Measurements from ENCODE around the gene HORMAD1.
"Not testable (repeated sequence)": the region's sequence is repeated elsewhere in the genome, so short reads cannot be mapped to it uniquely, and the experiment has no call there.

HORMAD1 gene

GRCh38 chr1:150696995-150697927 is 23.4 kb downstream of the HORMAD1 start, which contains the start of gene GOLPH3L:
Gene GOLPH3L, minus strand, starts transcription at chr1:150697154. Its CDS starts 2,316 bp downstream, at chr1:150694838.
- DNase-seq (ENCODE audit: low read depth in 1 of 2, low spot score in 1 of 2): peak; percentile 62 to 76

GRCh38 chr1:150696590-150696989 is 24.1 kb downstream of the HORMAD1 start:
- no peak for DNase-seq (ENCODE audit: low read depth in 1 of 2, low spot score in 1 of 2)

- DNase-seq (ENCODE audit: low read depth in 1 of 2, low spot score in 1 of 2): no peak
These were observed 24.5 kb downstream of the HORMAD1 start for GRCh38 chr1:150696162-150696561.

GRCh38 chr1:150695561-150695960 is 25.1 kb downstream of the HORMAD1 start:
- no peak for DNase-seq (ENCODE audit: low read depth in 1 of 2, low spot score in 1 of 2)

- DNase-seq (ENCODE audit: low read depth in 1 of 2, low spot score in 1 of 2): no peak
These were observed 28.0 kb downstream of the HORMAD1 start for GRCh38 chr1:150692720-150693119.

- no peak for DNase-seq (ENCODE audit: low read depth in 1 of 2, low spot score in 1 of 2)
These were observed 31.9 kb downstream of the HORMAD1 start for GRCh38 chr1:150688763-150689162.

- no peak for DNase-seq (ENCODE audit: low read depth in 1 of 2, low spot score in 1 of 2)
These were observed 34.4 kb downstream of the HORMAD1 start for GRCh38 chr1:150686275-150686674.

- no peak for DNase-seq (ENCODE audit: low read depth in 1 of 2, low spot score in 1 of 2)
These were observed 36.8 kb downstream of the HORMAD1 start for GRCh38 chr1:150683914-150684313.

- DNase-seq (ENCODE audit: low read depth in 1 of 2, low spot score in 1 of 2): no peak
These were observed 41.7 kb downstream of the HORMAD1 start for GRCh38 chr1:150678988-150679387.

- DNase-seq (ENCODE audit: low read depth in 1 of 2, low spot score in 1 of 2): no peak
These were observed 45.8 kb downstream of the HORMAD1 start for GRCh38 chr1:150674881-150675280.

- DNase-seq (ENCODE audit: low read depth in 1 of 2, low spot score in 1 of 2): no peak
These were observed 57.4 kb downstream of the HORMAD1 start for GRCh38 chr1:150663321-150663720.

GRCh38 chr1:150662811-150663210 is 57.9 kb downstream of the HORMAD1 start:
- no peak for DNase-seq (ENCODE audit: low read depth in 1 of 2, low spot score in 1 of 2)

- DNase-seq (ENCODE audit: low read depth in 1 of 2, low spot score in 1 of 2): no peak
These were observed 59.5 kb downstream of the HORMAD1 start for GRCh38 chr1:150661156-150661555.

- DNase-seq (ENCODE audit: low read depth in 1 of 2, low spot score in 1 of 2): no peak
These were observed 60.1 kb downstream of the HORMAD1 start for GRCh38 chr1:150660584-150660983.

- not testable (repeated sequence) for DNase-seq (ENCODE audit: low read depth in 1 of 2, low spot score in 1 of 2)
These were observed 63.6 kb downstream of the HORMAD1 start for GRCh38 chr1:150657064-150657463.

- not testable (repeated sequence) for DNase-seq (ENCODE audit: low read depth in 1 of 2, low spot score in 1 of 2)
These were observed 66.1 kb downstream of the HORMAD1 start for GRCh38 chr1:150654635-150655034.

GRCh38 chr1:150650193-150650592 is 70.5 kb downstream of the HORMAD1 start:
- DNase-seq (ENCODE audit: low read depth in 1 of 2, low spot score in 1 of 2): no peak

GRCh38 chr1:150649441-150650075 is 71.1 kb downstream of the HORMAD1 start:
- DNase-seq (ENCODE audit: low read depth in 1 of 2, low spot score in 1 of 2): no peak

Measured in stimulated activated CD4-positive, alpha-beta T cell treated with anti-CD3 and anti-CD28 coated beads, Interleukin-15, amount 100 ng/mL, for 1 hour (primary cell).